MM.1S (cell line): ENCODE results near the gene PKP2.

ENCODE experiments used
- CTCF ChIP-seq: fragments of 300-600 bp; sonication (generic); IDR thresholded peaks from 2 replicates; pipeline ENCODE4 v1.5.1; 2016; ENCODE audit warnings: antibody characterized with exemption, low read length, mixed read lengths
- EZH2 ChIP-seq: fragments of 300-600 bp; sonication (generic); optimal IDR thresholded peaks from 2 replicates; pipeline ENCODE3; 2017; ENCODE audit warnings: low read depth, mild to moderate bottlenecking, antibody characterized with exemption, low read length, mixed read lengths

- no peak for TF ChIP-seq CTCF
- no peak for TF ChIP-seq EZH2
Measured at GRCh38 chr12:32891956-32892355, 4.6 kb downstream of the PKP2 start.
